ENCODE measurements around the gene SNED1.

DNA sequence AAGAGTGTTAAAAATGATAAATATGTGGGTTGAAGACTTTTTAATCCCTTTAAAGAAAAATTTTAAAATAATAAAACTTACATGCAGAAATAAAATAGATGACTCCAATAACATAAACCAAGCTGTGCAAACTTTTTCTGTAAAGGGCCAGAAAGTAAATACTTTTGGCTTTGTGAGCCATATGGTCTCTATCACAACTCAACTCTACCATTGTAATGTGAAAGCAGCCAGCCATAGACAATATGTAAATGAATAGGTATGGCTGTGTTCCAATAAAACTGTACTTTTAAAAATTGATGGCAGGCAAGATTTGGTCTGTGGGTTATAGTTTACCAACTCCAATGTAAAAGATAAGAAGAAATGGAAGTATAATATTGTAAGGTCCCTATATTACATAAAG, 45.2 kb downstream of the SNED1 start:
- TF ChIP-seq, protein P1, sequence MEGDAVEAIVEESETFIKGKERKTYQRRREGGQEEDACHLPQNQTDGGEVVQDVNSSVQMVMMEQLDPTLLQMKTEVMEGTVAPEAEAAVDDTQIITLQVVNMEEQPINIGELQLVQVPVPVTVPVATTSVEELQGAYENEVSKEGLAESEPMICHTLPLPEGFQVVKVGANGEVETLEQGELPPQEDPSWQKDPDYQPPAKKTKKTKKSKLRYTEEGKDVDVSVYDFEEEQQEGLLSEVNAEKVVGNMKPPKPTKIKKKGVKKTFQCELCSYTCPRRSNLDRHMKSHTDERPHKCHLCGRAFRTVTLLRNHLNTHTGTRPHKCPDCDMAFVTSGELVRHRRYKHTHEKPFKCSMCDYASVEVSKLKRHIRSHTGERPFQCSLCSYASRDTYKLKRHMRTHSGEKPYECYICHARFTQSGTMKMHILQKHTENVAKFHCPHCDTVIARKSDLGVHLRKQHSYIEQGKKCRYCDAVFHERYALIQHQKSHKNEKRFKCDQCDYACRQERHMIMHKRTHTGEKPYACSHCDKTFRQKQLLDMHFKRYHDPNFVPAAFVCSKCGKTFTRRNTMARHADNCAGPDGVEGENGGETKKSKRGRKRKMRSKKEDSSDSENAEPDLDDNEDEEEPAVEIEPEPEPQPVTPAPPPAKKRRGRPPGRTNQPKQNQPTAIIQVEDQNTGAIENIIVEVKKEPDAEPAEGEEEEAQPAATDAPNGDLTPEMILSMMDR (IDR thresholded peaks at IDR 0.05) = no peak
- TF ChIP-seq POLR2A (IDR thresholded peaks at IDR 0.05) (no peak), EP300 (IDR thresholded peaks at IDR 0.05) (no peak)

All from sigmoid colon (tissue), 4 donors.